ENCODE results near the gene DIS3L2.

The DIS3L2 gene

GRCh38 chr2:231951452-231952035 lies 10.0 kb upstream of the DIS3L2 start:
- DNase-seq = no peak

- DNase-seq = no peak
Observed at GRCh38 chr2:231955758-231956472, 5.6 kb upstream of the DIS3L2 start.

DNA sequence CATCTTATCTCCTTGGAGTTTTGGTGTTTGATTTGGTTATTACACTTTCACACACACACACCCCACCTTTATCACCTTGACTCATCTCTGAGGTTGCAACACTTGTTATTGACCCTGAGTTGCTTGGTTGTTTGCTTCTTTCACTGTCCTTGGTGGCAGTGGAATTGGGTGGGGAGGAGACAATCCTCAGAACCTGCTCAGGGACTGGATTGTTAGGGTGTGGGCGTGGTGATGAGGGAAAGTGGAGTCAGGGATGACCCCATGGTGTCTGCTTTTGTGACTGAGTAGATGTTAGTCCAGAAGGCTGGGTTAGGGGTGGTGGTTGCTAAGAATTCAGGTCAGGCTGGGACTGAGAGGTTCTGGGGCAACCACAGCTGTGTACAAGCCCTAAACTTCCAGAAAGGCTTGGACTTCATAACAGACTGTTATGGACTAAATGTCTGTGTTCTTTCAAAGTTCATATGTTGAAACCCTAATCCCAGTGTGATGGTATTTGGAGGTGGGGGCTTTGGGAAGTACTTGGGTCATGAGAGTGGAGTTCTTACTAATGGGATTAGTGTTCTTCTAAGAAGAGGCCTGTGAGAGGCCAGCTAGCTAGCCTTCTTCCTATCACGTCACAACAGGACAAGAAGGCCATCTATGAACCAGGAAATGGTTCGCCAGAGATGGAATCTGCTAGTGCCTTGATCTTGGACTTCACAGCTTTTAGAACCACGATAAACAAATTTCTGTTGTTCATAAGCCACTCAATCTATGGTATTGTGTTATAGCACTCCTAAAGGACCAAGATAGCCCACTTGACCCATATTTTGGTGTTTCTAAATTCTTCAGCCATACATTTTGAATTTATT lies 3.4 kb upstream of the DIS3L2 start:
- no peak for DNase-seq

- DNase-seq = peak in 4 of 51 donors; percentile 5 to 45 (median 30)
Observed at GRCh38 chr2:231960810-231961348, 634 bp upstream of the DIS3L2 start.

DNA sequence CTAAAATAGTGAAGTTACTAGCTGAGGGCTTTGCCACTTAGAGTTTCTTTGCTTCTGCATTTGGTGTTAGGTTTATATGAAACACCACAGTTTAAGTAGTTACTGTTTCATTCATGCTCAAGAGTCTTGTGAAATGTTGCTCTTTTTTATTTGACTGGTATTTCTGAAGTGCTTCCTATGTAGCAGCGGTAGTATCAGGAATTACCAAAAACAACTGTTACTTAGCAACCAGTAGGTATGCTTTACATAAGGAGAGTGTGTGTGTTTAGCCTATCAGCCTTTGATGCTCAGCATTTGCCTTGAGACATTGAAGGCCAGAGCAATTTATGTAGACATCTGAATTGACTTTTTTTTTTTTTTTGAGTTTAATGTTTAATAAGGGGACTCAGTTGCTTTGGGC lies 3.6 kb downstream of the DIS3L2 start:
- DNase-seq = no peak

DNA sequence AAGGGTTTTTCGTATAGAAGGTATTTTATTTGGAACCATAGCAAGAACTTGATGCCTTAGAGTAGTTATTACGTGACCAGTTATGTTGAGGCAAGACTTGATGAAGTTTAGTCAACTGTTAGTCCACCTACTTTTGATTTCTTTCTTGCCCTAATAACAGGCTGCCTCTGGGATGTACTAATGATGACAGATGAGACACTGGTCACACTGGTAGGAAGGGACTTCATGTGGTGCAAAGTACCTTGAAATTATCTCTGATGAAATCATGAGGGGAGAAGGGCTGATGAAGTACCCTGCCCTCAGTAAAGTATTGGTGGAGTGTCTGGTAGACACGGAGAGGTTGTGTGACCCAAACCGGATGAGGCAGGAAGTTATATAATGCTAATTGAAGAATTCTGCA lies 5.4 kb downstream of the DIS3L2 start:
- no peak for DNase-seq

GRCh38 chr2:231968820-231969219 lies 7.3 kb downstream of the DIS3L2 start:
- DNase-seq = no peak

DNA sequence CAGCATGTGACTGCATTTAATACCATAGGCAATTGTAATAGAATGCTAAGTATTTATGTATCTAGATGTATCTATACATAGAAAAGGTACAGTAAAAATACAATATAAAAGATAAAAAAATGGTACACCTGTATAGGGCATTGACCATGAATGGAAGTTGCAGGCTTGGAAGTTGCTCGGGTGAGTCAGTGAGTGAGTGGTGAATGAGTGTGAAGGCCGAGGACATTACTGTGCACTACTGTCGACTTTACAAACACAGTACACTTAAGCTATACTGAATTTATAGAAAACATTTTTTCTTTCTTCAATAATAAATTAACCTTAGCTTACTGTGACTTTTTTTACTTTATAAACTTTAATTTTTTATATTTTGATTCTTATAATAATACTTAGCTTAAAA lies 8.9 kb downstream of the DIS3L2 start:
- DNase-seq = no peak

DNA sequence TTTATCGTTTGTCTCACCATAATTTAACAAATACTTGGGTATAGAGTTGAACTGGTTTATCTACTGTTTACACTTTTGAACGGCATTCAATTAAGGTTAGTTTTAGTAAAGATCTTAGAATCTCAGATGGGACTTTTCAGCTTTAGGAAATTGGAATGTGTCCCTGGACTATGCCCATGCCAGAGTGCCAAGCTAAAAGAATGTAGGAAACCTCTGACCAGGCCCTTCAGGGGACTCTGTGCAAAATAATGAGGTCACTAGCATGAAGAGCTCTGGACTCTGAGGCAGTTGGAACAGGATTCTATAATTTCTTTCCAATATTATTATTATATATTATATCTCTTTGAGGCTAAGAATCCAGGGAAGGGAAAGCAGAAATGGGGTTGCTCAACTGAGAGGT lies 13.5 kb downstream of the DIS3L2 start:
- no peak for DNase-seq

DNA sequence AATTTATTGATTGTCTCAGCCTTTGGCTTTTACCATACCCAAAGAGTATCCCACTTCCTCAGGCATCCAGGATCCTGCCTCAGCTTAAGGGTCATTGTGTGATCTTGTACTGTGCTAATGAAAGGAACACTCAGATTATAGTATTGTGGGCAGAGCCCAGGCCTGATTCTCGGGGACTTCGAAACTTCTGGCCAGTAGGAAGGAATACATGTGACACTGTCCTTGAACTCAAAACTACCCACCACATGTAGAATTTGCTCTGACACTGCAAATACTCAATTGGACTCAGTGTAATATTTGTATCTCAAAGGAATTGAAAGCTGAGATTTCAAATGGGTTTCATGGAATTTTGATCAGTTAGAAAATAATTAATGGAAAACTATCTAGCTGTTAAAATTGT lies 15.9 kb downstream of the DIS3L2 start:
- DNase-seq = no peak

DNA sequence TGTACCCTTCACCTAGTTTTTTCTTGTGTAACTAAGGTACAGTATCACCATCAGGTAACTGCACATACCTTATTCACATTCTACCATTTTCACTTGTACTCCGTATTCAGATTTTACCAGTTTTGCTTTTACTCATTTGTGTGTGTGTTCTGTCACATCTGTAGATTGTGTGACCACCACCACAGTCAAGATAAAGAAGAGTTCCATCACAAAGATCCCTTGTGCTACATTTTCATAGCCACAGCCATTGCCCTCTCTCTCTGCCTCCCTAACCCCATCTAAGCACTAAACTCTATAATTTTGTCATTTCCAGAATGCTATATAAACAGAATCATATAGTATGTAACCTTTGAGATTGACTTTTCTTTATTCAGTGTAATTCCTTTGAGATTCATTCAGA lies 23.5 kb downstream of the DIS3L2 start:
- no peak for DNase-seq

DNA sequence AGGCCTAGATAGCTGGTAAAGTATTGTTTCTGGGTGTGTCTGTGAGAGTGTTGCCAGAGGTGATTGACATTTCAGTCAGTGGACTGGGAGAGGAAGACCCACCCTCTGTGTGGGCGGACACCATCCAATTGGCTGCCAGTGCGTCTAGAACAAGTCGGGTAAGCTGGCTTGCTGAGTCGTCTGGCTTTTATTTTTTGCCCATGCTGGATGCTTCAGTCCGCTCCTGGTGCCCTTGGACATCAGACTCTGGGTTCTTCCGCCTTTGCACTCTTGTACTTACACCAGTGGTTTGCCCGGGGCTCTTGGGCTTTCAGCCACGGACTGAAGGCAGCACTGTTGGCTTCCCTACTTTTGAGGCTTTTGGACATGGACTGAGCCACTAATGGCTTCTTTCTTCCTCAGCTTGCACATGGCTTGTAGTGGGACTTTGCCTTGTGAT lies 24.3 kb downstream of the DIS3L2 start:
- no peak for DNase-seq

DNA sequence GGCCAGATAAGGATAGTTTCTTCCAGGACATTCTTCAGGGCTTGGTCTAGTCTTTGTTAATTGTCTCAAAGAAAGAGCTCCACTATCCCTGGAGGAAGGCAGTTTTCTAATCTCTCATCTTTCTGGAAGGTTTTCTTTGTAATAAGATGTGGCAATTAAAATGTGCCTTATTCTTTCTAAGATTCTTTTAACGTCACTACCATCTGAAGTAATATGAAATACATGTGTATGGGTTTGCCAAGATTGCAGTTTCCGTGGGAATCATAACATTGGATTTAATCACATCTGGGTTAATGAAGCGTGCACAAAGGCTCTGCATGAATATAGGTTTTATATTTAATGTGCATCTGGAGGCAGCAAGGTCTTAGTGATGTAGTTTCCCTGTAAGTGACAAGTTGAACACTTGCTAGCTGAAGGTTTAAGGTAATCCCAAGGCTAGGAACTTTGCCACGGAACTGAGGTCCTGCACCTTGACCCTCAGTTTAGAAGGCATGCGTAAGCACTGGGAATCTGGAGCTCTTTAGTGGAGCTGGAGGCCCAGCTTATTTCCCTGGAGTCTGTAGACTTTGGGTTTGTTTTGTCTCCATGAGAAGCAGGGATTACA lies 25.7 kb downstream of the DIS3L2 start:
- DNase-seq = no peak

GRCh38 chr2:231988179-231988866 lies 26.8 kb downstream of the DIS3L2 start:
- DNase-seq = no peak

GRCh38 chr2:231991664-231992063 lies 30.2 kb downstream of the DIS3L2 start:
- DNase-seq = no peak

- no peak for DNase-seq
Observed at GRCh38 chr2:231992888-231993287, 31.4 kb downstream of the DIS3L2 start.

- DNase-seq = no peak
Observed at GRCh38 chr2:231996797-231997540, 35.5 kb downstream of the DIS3L2 start.

GRCh38 chr2:231998046-231998445 lies 36.5 kb downstream of the DIS3L2 start:
- no peak for DNase-seq

DNA sequence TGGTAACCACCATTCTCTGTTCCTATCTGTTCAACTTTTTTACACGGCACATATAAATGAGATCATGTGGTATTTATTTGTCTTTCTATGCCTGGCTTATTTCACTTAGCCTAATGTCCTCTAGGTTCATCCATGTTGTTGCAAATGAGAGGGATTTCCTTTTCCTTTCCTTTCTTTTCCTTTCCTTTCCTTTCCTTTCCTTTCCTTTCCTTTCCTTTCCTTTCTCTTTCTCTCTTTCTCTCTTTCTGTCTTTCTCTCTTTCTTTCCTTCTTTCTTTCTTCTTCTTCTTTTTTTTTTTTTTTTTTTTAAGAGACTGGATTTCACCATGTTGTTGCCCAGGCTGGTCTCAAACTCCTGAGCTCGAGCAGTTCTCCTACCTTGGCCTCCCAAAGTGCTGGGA lies 38.9 kb downstream of the DIS3L2 start:
- no peak for DNase-seq

DNA sequence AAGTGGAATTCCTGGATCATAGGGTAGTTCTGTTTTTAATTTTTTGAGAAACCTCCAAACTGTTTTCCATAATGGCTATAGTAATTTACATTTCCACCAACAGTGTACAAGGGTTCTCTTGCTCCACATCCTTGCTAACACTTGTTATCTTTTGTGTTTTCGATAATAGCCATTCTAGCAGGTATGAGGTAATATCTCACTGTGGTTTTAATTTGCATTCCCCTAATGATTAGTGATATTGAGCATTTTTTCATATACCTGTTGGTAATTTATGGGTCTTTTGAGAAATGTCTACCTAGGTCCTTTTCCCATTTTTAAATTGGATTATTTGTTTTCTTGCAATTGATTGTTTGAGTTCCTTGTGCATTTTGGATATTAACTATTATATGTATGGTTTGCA lies 39.6 kb downstream of the DIS3L2 start:
- no peak for DNase-seq

GRCh38 chr2:232006253-232006652 lies 44.7 kb downstream of the DIS3L2 start:
- DNase-seq = no peak

All from hypothalamus (tissue), 51 donors.